Tibial nerve (tissue), 4 donors: ENCODE data around the gene SPAAR.

Source experiments
- CTCF ChIP-seq, 5 experiments: fragments of 200-600 bp in 3 of 5; fragments of 450-650 bp in 2 of 5; sonication (generic) in 3 of 5; IDR thresholded peaks; one replicate each; pipeline ENCODE4 v1.5.1; 2016 to 2019; ENCODE audit warnings: antibody characterized with exemption in 5 of 5, mild to moderate bottlenecking in 3 of 5, moderate library complexity in 2 of 5
- EP300 ChIP-seq, 2 donors: sonication (generic); formaldehyde crosslinking; IDR thresholded peaks; one replicate each; pipeline ENCODE4 v1.6.1; 2017; ENCODE audit warnings: antibody characterized with exemption in 2 of 2, mild to moderate bottlenecking in 1 of 2
- POLR2A ChIP-seq, 2 donors: fragments of 450-650 bp; IDR thresholded peaks; one replicate each; pipeline ENCODE4 v1.6.1; 2017; ENCODE audit warnings: antibody characterized with exemption in 2 of 2, mild to moderate bottlenecking in 2 of 2, moderate library complexity in 2 of 2

DNA sequence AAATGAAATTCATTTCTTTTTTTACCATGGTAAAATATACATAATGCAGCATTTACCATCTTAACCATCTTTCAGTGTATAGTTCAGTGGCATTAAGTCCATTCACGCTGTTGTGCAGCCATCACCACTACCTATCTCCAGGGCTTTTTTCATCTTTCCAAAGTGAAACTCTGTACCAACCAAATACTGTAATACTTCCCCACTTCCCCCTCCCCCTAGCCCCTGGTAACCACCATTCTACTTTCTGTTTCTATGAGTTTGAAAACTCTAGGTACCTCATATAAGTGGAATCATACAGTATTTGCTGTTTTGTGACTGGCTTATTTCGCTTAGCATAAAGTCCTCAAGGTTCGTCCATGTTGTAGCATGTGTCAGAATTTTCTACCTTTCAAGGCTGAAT lies 23.4 kb downstream of the SPAAR start:
- TF ChIP-seq CTCF (IDR thresholded peaks at IDR 0.05) = no peak
- TF ChIP-seq POLR2A (IDR thresholded peaks at IDR 0.05) = no peak
- TF ChIP-seq EP300 (IDR thresholded peaks at IDR 0.05) = no peak
